Peyer's patch (tissue), 4 donors: ENCODE results near the gene MTX3.

ENCODE experiments used
- CTCF ChIP-seq, 6 experiments: fragments of 450-650 bp in 4 of 6; fragments of 200-600 bp in 2 of 6; sonication (generic) in 1 of 6; IDR thresholded peaks; one replicate each; pipeline ENCODE4 v1.5.1; 2017 to 2019; ENCODE audit warnings: antibody characterized with exemption in 6 of 6, mild to moderate bottlenecking in 3 of 6, moderate library complexity in 1 of 6
- POLR2A ChIP-seq, 2 donors: fragments of 450-650 bp; IDR thresholded peaks; one replicate each; pipeline ENCODE4 v1.5.1; 2017; ENCODE audit warnings: antibody characterized with exemption in 2 of 2, mild to moderate bottlenecking in 2 of 2, moderate library complexity in 2 of 2

GRCh38 chr5:79947567-79947966 is 43.5 kb downstream of the MTX3 start:
- TF ChIP-seq CTCF (IDR thresholded peaks at IDR 0.05) (no peak), POLR2A (IDR thresholded peaks at IDR 0.05) (no peak)
